KMS-11 (cell line): ENCODE measurements around the gene BIK.
A peak's percentile ranks its signal among the peaks of the same experiment; 100 is the strongest.

Source experiments
- H2AFZ ChIP-seq: fragments of 200-600 bp; sonication (generic); 2 replicates; pipeline ENCODE4 v1.6.1; 2016; ENCODE audit warnings: antibody characterized with exemption, mixed run types, low read depth
- H3K27ac ChIP-seq: fragments of 200-600 bp; sonication (generic); 2 replicates; pipeline ENCODE4 v1.6.1; 2016; ENCODE audit warnings: mild to moderate bottlenecking, mixed run types
- H3K27me3 ChIP-seq: fragments of 200-600 bp; sonication (generic); 2 replicates; pipeline ENCODE4 v1.6.1; 2017; ENCODE audit warnings: mild to moderate bottlenecking, low read depth, mixed run types, moderate library complexity; ENCODE audit not compliant: insufficient read depth
- H3K36me3 ChIP-seq: fragments of 200-600 bp; sonication (generic); 2 replicates; pipeline ENCODE4 v1.6.1; 2017; ENCODE audit warnings: mild to moderate bottlenecking, mixed run types; ENCODE audit not compliant: insufficient read depth
- H3K4me1 ChIP-seq: fragments of 200-600 bp; sonication (generic); 2 replicates; pipeline ENCODE4 v1.6.1; 2016; ENCODE audit warnings: mild to moderate bottlenecking, low read depth, mixed run types; ENCODE audit not compliant: poor library complexity, severe bottlenecking
- H3K4me2 ChIP-seq: fragments of 200-600 bp; sonication (generic); 2 replicates; pipeline ENCODE4 v1.7.0; 2016; ENCODE audit warnings: mild to moderate bottlenecking, mixed run types
- H3K4me3 ChIP-seq: fragments of 200-600 bp; sonication (generic); IDR thresholded peaks from 2 replicates; pipeline ENCODE4 v1.6.1; 2017; ENCODE audit warnings: low read depth, low read length, mixed read lengths; ENCODE audit not compliant: insufficient read depth
- H3K79me2 ChIP-seq: fragments of 200-600 bp; sonication (generic); 2 replicates; pipeline ENCODE4 v1.6.1; 2016; ENCODE audit warnings: low read depth, mixed run types; ENCODE audit not compliant: insufficient read depth
- H3K9ac ChIP-seq: fragments of 200-600 bp; sonication (generic); 2 replicates; pipeline ENCODE4 v1.6.1; 2016; ENCODE audit warnings: mild to moderate bottlenecking, mixed run types
- H4K20me1 ChIP-seq: fragments of 200-600 bp; sonication (generic); 2 replicates; pipeline ENCODE4 v1.6.1; 2016; ENCODE audit warnings: mild to moderate bottlenecking, mixed run types; ENCODE audit not compliant: insufficient read depth
- TF ChIP-seq, protein P1 (sequence below): fragments of 200-600 bp; sonication (generic); conservative IDR thresholded peaks from 2 replicates; pipeline ENCODE4 v1.6.1; 2017; ENCODE audit warnings: low read depth, mild to moderate bottlenecking, antibody characterized with exemption, low read length, moderate library complexity, mixed read lengths

Gene BIK

DNA sequence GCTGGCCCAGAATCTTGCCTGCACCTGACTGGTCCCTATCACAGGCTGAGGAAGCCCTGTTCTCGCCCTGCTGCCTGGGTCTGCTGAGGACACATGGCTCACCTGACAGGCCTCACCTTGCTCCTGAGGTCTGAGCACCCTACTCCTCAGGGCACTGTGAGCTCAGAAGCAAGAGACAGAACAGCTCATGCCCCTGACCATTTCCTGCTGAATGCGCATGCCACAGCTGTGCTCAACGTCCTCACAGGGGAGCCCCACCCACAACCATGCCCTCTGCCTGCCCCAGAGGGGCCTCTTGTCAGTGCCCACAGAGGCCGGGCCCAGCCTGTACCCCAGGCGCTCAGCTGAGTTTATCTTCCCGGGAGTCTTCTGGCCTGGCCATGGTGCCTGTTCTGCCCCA, 38.0 kb downstream of the BIK start:
- Histone ChIP-seq H3K27me3 (no peaks in the 10 kb centered on the region), H2AFZ (no peak overlapping the region; the same call in 1 of the 2 replicates), H3K79me2 (no peaks in the 10 kb centered on the region), H3K36me3 (no peaks in the 10 kb centered on the region), H3K27ac (no peak overlapping the region), H3K4me1 (peaks cover 34% of the 10 kb centered on the region), H4K20me1 (no peaks in the 10 kb centered on the region), H3K4me3 (no peak overlapping the region), H3K4me2 (peak overlapping the region; percentile 17; the same call in 1 of the 2 replicates), H3K9ac (no peak overlapping the region)
- TF ChIP-seq, protein P1, sequence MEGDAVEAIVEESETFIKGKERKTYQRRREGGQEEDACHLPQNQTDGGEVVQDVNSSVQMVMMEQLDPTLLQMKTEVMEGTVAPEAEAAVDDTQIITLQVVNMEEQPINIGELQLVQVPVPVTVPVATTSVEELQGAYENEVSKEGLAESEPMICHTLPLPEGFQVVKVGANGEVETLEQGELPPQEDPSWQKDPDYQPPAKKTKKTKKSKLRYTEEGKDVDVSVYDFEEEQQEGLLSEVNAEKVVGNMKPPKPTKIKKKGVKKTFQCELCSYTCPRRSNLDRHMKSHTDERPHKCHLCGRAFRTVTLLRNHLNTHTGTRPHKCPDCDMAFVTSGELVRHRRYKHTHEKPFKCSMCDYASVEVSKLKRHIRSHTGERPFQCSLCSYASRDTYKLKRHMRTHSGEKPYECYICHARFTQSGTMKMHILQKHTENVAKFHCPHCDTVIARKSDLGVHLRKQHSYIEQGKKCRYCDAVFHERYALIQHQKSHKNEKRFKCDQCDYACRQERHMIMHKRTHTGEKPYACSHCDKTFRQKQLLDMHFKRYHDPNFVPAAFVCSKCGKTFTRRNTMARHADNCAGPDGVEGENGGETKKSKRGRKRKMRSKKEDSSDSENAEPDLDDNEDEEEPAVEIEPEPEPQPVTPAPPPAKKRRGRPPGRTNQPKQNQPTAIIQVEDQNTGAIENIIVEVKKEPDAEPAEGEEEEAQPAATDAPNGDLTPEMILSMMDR: no peak

- Histone ChIP-seq H3K4me3 (no peak overlapping the region), H3K27me3 (no peaks in the 10 kb centered on the region), H3K4me2 (peak overlapping the region; percentile 73), H3K9ac (no peak overlapping the region; the same call in 1 of the 2 replicates), H3K4me1 (peaks cover 37% of the 10 kb centered on the region), H3K79me2 (peaks cover 4% of the 10 kb centered on the region; the same call in 1 of the 2 replicates), H3K27ac (no peak overlapping the region), H3K36me3 (no peaks in the 10 kb centered on the region), H4K20me1 (no peaks in the 10 kb centered on the region), H2AFZ (peak overlapping the region; percentile 90)
- TF ChIP-seq, protein P1: no peak
Observed at GRCh38 chr22:43150731-43151206, 40.2 kb downstream of the BIK start.

- H3K4me3 ChIP-seq: no peak within 1 kb of the TSS
- H3K9ac ChIP-seq: peak within 1 kb of the TSS; percentile 66
- H3K79me2 ChIP-seq: peaks cover 4% of the 10 kb centered on the region; the same call in 1 of the 2 replicates
- H3K27me3 ChIP-seq: no peaks in the 10 kb centered on the region
- H4K20me1 ChIP-seq: no peaks in the 10 kb centered on the region
- TF ChIP-seq, protein P1: no peak
- H3K4me2 ChIP-seq: peak within 1 kb of the TSS; percentile 73
- H3K36me3 ChIP-seq: no peaks in the 10 kb centered on the region
- peak within 1 kb of the TSS; percentile 90 for H2AFZ ChIP-seq
- H3K4me1 ChIP-seq: peaks cover 37% of the 10 kb centered on the region
- peak within 1 kb of the TSS; percentile 31; the same call in 1 of the 2 replicates for H3K27ac ChIP-seq
Observed at GRCh38 chr22:43151251-43152002, 40.9 kb downstream of the BIK start, which contains the start of gene TSPO. TSS of gene TSPO (plus strand) at chr22:43151559. CDS start at chr22:43159239, 7,680 bp downstream.

DNA sequence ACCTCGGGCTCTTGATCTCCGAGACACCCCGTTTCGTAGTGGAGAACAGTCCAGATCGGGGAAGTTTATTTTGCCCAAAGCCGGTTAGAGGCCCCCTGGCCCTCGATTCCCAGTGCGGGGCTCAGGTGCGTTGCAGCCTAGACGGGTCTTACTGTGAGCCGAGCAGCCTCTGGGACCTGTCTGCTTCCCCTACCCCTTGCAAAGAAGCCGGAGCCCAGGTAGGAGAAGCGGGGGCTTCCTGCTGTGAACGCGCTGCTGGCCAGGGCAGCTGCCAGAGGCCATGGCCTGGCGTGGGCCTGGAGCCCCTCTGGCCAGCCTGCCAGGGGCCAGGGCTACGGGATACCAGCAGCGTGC, 41.4 kb downstream of the BIK start:
- no peak overlapping the region for H3K4me3 ChIP-seq
- no peaks in the 10 kb centered on the region for H3K27me3 ChIP-seq
- no peaks in the 10 kb centered on the region for H4K20me1 ChIP-seq
- peak overlapping the region; percentile 73 for H3K4me2 ChIP-seq
- no peaks in the 10 kb centered on the region for H3K36me3 ChIP-seq
- H2AFZ ChIP-seq: peak overlapping the region; percentile 90
- H3K27ac ChIP-seq: peak overlapping the region; percentile 31; the same call in 1 of the 2 replicates
- TF ChIP-seq, protein P1: no peak
- peaks cover 33% of the 10 kb centered on the region for H3K4me1 ChIP-seq
- peak overlapping the region; percentile 66 for H3K9ac ChIP-seq
- H3K79me2 ChIP-seq: peaks cover 4% of the 10 kb centered on the region; the same call in 1 of the 2 replicates
